Kidney epithelial cell (primary cell): Measurements from ENCODE around the gene ATF5. TPM values are rescaled to one million over a fixed set of nuclear protein-coding genes. Genes with fewer than 3 reads are reported as not detected.

Source experiments
- DNase-seq: peaks from one replicate; pipeline ENCODE4 v3.0.0-alpha.2; 2010; ENCODE audit warnings: low read depth
- H3K27me3 ChIP-seq: 2 replicates; pipeline ENCODE4 v1.6.0; 2011; ENCODE audit warnings: low read length; ENCODE audit not compliant: control insufficient read depth, insufficient read depth
- H3K36me3 ChIP-seq: 2 replicates; pipeline ENCODE4 v1.5.1; 2011; ENCODE audit warnings: low read length; ENCODE audit not compliant: control insufficient read depth, insufficient read depth
- H3K4me3 ChIP-seq: 2 replicates; pipeline ENCODE4 v1.5.1; 2011; ENCODE audit warnings: low read depth, mild to moderate bottlenecking, control low read depth, low read length
- total RNA-seq: library from RNA; depleted of rRNA; stranded (reverse); fragments of >200 nt; gene quantifications from 2 replicates; pipeline ENCODE4 v1.2.3, GENCODE V29; 2015
- TF ChIP-seq, protein P1 (sequence below): IDR thresholded peaks from 2 replicates; pipeline ENCODE4 v1.5.1; 2011; ENCODE audit warnings: mild to moderate bottlenecking, moderate library complexity, low read length, control low read depth, inconsistent platforms; ENCODE audit not compliant: insufficient read depth, poor library complexity, severe bottlenecking

Gene ATF5
- total RNA-seq, 1 donor from 2014 or later: 22.4 TPM

DNA sequence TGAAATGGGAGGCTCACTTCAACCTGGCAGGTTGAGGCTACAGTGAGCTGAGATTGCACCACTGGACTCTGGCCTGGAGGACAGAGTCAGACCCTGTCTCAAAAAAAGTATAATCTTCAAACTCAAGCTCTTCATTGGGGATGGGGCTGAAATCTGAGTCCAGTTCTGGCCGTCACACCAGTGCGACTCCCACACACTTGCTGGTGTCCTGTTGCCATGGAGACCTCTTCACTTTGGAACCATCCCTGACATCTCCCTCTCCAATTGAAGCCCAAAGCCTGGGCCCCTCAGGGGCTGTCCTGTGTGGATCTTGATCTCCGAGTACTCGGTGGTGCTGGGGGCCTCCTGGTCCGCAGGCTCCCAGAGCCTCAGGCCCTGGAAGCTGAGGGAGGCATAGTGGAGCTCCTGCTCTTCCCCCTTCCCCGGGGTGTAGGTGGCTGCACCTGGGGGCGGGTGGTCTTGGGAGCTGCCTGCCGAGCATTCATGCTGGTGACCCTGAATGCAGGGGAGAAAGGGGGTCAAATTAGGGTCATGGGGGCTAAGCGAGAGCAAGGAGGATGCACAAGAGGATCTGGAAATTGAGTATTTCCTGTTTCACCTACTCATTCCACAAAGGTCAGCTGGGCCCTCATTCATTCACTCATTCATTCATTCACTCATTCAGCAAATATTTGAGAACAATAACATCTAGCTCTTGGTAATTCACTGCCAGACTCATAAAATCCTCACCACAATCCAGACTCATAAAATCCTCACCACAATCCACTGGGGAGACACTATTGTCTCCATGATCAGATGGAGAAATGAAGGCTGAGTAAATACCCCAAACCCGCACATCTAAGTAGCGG, 21.0 kb downstream of the ATF5 start:
- no peaks in the 10 kb centered on the region for H3K36me3 ChIP-seq
- no peak overlapping the region for H3K4me3 ChIP-seq
- TF ChIP-seq, protein P1, sequence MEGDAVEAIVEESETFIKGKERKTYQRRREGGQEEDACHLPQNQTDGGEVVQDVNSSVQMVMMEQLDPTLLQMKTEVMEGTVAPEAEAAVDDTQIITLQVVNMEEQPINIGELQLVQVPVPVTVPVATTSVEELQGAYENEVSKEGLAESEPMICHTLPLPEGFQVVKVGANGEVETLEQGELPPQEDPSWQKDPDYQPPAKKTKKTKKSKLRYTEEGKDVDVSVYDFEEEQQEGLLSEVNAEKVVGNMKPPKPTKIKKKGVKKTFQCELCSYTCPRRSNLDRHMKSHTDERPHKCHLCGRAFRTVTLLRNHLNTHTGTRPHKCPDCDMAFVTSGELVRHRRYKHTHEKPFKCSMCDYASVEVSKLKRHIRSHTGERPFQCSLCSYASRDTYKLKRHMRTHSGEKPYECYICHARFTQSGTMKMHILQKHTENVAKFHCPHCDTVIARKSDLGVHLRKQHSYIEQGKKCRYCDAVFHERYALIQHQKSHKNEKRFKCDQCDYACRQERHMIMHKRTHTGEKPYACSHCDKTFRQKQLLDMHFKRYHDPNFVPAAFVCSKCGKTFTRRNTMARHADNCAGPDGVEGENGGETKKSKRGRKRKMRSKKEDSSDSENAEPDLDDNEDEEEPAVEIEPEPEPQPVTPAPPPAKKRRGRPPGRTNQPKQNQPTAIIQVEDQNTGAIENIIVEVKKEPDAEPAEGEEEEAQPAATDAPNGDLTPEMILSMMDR: no peak
- H3K27me3 ChIP-seq: peaks cover 23% of the 10 kb centered on the region
- no peak for DNase-seq

DNA sequence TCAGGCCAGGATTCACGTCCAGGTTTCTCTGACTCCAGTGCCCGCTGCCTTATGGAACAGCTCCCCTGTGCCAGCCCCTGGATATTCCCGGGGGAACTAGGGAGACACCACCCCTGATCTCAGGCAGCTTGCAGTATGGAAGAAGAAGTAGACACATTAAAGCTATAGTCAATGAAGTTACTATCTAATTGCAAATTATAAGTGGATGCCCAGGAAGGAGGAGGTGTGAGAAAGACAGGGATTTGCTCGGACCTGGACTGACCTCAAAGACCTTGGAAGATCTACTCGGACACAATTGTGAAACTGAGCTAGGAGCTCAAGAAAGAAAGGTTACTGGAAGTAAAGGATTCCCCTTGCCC, 21.6 kb downstream of the ATF5 start:
- DNase-seq: no peak
- peaks cover 25% of the 10 kb centered on the region for H3K27me3 ChIP-seq
- no peak overlapping the region for H3K4me3 ChIP-seq
- TF ChIP-seq, protein P1: no peak
- H3K36me3 ChIP-seq: no peaks in the 10 kb centered on the region

DNA sequence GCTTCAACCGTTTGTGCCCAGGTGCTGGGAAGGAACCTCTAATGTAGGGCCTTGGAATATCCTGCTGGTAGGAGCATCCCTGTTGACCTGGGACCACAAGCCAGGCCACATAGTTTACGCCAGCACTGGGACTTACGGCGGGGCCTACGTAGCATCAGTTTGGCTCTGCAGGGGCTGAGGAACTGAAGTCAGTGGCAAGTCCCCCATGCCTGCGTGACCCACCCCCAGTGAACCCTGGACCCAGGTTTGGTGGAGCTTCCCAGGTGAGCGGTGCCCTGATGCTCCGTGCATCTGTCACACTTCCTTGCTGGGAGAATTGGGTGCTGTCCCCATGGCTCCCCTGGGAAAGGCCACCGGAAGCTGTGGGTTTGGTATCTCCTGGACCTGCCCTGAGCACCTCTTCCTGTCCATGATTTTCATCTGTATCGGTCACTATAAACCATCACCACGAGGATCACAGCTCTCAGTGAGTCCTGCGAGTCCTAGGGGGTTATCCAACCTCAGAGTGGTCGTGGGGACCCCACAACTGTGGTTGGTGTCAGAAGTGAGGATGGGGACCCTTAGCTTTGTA, 22.0 kb downstream of the ATF5 start:
- H3K27me3 ChIP-seq: peaks cover 25% of the 10 kb centered on the region
- H3K36me3 ChIP-seq: no peaks in the 10 kb centered on the region
- TF ChIP-seq, protein P1: no peak
- no peak for DNase-seq
- no peak overlapping the region for H3K4me3 ChIP-seq

DNA sequence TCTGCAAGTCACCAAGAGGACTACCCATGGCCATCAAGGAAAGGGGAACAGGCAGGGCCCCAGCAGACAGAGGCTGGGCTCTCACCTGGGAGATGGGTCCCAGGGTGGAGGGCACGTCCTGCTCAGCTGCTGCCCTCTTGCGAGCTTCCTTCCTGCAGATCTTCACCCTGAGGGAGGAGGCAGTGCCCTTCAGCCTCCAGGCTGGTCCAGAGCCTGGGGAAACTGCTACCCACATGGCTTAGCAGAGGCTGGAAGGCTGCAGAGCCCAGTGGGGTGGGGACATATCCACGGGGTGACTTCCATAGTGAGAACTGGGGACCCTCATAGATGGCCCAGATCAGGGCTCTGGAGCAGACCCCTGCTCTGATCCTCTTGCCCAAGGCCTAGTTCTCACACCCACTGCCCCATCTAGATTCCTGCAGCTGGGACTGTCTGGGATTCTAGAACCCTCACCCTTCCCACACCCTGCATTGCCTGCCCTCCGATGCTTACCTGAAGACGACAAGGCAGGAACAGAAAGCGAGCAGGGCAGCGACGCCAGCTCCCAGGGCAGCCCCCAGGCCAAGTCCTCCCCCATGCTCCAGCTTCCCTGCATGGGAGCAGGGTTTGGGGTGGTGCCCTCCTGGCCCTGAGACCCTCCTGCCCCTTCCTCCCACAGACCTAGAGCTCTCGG, 22.9 kb downstream of the ATF5 start:
- TF ChIP-seq, protein P1: no peak
- peaks cover 25% of the 10 kb centered on the region for H3K27me3 ChIP-seq
- no peak overlapping the region for H3K4me3 ChIP-seq

DNA sequence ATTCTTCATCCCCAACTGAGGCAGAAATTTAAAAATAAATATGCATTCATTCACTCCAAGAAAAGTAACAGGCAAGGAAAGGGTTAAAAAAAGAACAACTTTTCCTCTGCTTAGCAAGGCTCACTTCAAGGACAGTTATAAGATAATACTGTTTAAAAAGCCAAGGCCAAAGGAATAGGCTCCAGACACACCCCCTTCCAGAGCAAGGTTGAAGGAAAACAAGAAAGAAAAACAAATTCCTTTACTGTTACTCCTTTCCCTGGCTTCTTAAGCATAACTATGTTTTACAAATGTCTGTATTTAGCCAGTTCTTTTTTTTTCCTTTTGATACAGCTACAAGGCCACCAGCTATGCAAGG, 23.5 kb downstream of the ATF5 start:
- no peak for DNase-seq
- Histone ChIP-seq H3K27me3 (peaks cover 25% of the 10 kb centered on the region), H3K4me3 (no peak overlapping the region), H3K36me3 (no peaks in the 10 kb centered on the region)
- TF ChIP-seq, protein P1: no peak

More for the DNA sequence above, 22.9 kb downstream of the ATF5 start:
- DNase-seq: no peak
- H3K36me3 ChIP-seq: no peaks in the 10 kb centered on the region
